Lung (tissue), 12 donors: ENCODE data around the gene ZNF555. TPM values are rescaled to one million over a fixed set of nuclear protein-coding genes. Genes with fewer than 3 reads are reported as not detected.
"Not testable (repeated sequence)": the region's sequence is repeated elsewhere in the genome, so short reads cannot be mapped to it uniquely, and the experiment has no call there.

Source experiments
- ATAC-seq: fragments of 200-7000 bp; cut with Tn5 transposase; one replicate; pipeline ENCODE4 v1.9.1; 2020; ENCODE audit warnings: moderate number of reproducible peaks; ENCODE audit not compliant: insufficient read depth, low FRiP score
- DNase-seq, 3 donors: peaks; one replicate each; pipeline ENCODE4 v3.0.0-alpha.2; 2013 to 2017
- H3K27ac ChIP-seq, 2 donors: one replicate each; pipeline ENCODE4 v1.5.1; 2013; ENCODE audit warnings: mild to moderate bottlenecking in 2 of 2, moderate library complexity in 2 of 2, control low read depth in 1 of 2, inconsistent platforms in 1 of 2, low read depth in 1 of 2, low read length in 1 of 2
- H3K27me3 ChIP-seq, 3 donors: one replicate each; pipeline ENCODE4 v1.5.1; 2013; ENCODE audit warnings: low read length in 2 of 3; ENCODE audit not compliant: control insufficient read depth in 3 of 3, insufficient read depth in 3 of 3
- H3K36me3 ChIP-seq, 4 donors: one replicate each; pipeline ENCODE4 v1.5.1; 2013; ENCODE audit warnings: low read length in 4 of 4, mild to moderate bottlenecking in 1 of 4, moderate library complexity in 1 of 4; ENCODE audit not compliant: control insufficient read depth in 4 of 4, insufficient read depth in 4 of 4
- H3K4me1 ChIP-seq, 5 donors: one replicate each; pipeline ENCODE4 v1.5.1; 2013; ENCODE audit warnings: low read length in 5 of 5, mild to moderate bottlenecking in 2 of 5, moderate library complexity in 1 of 5; ENCODE audit not compliant: control insufficient read depth in 5 of 5, insufficient read depth in 5 of 5
- H3K4me3 ChIP-seq: one replicate; pipeline ENCODE4 v1.5.1; 2013; ENCODE audit warnings: mild to moderate bottlenecking, control low read depth, moderate library complexity
- H3K9ac ChIP-seq, 2 donors: one replicate each; pipeline ENCODE4 v1.5.1; 2013; ENCODE audit warnings: low read length in 2 of 2, control low read depth in 1 of 2; ENCODE audit not compliant: insufficient read depth in 1 of 2
- H3K9me3 ChIP-seq, 4 donors: one replicate each; pipeline ENCODE4 v1.5.1; 2013; ENCODE audit warnings: low read length in 3 of 4, mild to moderate bottlenecking in 1 of 4, moderate library complexity in 1 of 4; ENCODE audit not compliant: control insufficient read depth in 4 of 4, insufficient read depth in 3 of 4
- CTCF ChIP-seq: IDR thresholded peaks from 2 replicates; pipeline ENCODE4 v1.5.1; 2012; ENCODE audit warnings: mild to moderate bottlenecking; ENCODE audit errors: control extremely low read depth, extremely low read depth
- WGBS, 2 donors: extraction: QIAGEN DNeasy Blood & Tissue Kit; methylation state at CpG; one replicate each; pipeline ENCODE4 v1.1.7; 2013; 5-methylcytosine and 5-hydroxymethylcytosine counted together
- polyA plus RNA-seq, 2 donors: library from polyadenylated mRNA; stranded (reverse); fragments of 200-250 nt; gene quantifications; one replicate each; pipeline ENCODE4 v1.2.1, GENCODE V29; 2013
- total RNA-seq, 2 donors: library from RNA; depleted of rRNA in 1 of 2; stranded (reverse); fragments of >200 nt in 1 of 2; gene quantifications; one replicate each; pipeline ENCODE4 v1.2.1, GENCODE V29; 2014 to 2021
- donor health status: control.
- donor health status: control.
- donor health status: Bipolar disorder and iron deficiency.
- donor health status: healthy.
- donor health status: DM: yes; HTN: yes; CAD: no.

ZNF555 gene
- total and polyA plus RNA-seq, 4 donors: 1.6 to 9.6 (median 3.6) TPM

DNA sequence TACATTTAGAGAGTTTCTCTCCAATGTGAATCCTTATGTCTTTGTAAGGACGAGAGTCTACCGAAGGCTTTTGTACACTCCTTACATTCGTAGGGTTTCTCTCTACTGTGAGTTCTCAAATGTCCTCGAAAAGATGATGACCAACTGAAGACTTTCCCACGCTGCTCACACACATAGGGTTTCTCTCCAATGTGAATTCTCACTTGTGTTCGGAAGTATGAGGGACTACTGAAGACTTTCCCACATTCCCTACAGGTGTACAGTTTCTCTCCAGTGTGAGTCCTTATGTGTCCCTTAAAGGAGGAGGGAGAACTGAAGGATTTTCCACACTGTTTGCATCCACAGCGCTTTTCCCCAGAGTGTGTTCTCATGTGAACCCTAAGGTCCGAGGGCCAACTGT is 55.4 kb downstream of the ZNF555 start:
- WGBS, 2 donors: 80 to 83% methylated on average over 8 of the region's 8 CpGs
- no peak for ATAC-seq
- H3K4me1 ChIP-seq: peaks cover 0 to 1% (median 0%) of the 10 kb centered on the region in 5 donors
- H3K9ac ChIP-seq: no peak overlapping the region
- DNase-seq: no peak
- no peak overlapping the region for H3K4me3 ChIP-seq
- H3K36me3 ChIP-seq: no peaks in the 10 kb centered on the region
- no peak for TF ChIP-seq CTCF
- no peaks in the 10 kb centered on the region for H3K27me3 ChIP-seq
- no peak overlapping the region for H3K27ac ChIP-seq
- H3K9me3 ChIP-seq: peaks cover 0 to 3% (median 2%) of the 10 kb centered on the region in 4 donors

GRCh38 chr19:2900296-2901252 is 59.3 kb downstream of the ZNF555 start, which contains the start of gene ZNF57:
Gene ZNF57, plus strand, starts transcription at chr19:2900928. Its CDS starts 118 bp downstream, at chr19:2901046.
- ATAC-seq: peak; percentile 98
- Histone ChIP-seq H3K4me1 (peaks cover 0 to 5% (median 0%) of the 10 kb centered on the region in 5 donors), H3K4me3 (peak within 1 kb of the TSS; percentile 87), H3K27ac (peak within 1 kb of the TSS; percentile 94), H3K9me3 (peaks cover 0 to 3% (median 2%) of the 10 kb centered on the region in 4 donors), H3K9ac (peak within 1 kb of the TSS in 1 of 2 donors; percentile 58), H3K36me3 (no peaks in the 10 kb centered on the region), H3K27me3 (no peaks in the 10 kb centered on the region)
- 1% methylated on average over 86 to 99 of the region's 100 CpGs for WGBS, 2 donors
- peak; percentile 99 to 100 (median 99) for DNase-seq
- no peak for TF ChIP-seq CTCF

DNA sequence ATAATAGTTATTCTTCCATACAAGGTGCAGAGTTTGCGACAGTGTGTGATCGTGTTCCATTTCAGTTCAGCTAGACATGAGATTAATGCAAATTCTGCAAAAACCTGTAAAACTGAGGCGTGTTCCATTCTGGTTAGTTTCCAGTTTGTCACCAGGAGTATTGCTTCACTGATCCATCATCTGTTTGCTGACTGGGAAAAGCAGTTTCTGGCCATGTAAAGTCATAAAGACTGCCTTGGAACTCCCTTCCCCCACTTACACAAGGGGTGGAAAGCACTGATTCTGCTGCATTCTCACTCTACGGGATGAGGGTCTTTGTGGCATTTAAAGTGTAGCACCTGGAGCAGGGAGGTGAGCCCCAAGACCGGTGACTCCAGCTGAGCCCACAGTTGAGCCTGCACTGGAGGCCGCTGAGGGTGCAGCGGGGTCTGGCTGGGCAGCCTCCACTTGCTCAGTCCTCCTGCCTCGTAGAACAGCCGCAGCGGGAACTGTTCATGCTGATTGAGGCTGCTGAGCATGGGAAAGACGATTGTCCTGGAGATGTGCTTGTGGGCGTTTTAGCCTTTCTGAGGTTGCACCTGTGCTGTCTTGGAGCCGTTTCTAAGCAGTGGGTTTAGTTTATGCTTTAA is 61.4 kb downstream of the ZNF555 start:
- Histone ChIP-seq H3K36me3 (peaks cover 0 to 2% (median 0%) of the 10 kb centered on the region in 4 donors), H3K27me3 (no peaks in the 10 kb centered on the region), H3K9me3 (no peaks in the 10 kb centered on the region), H3K4me1 (peaks cover 0 to 6% (median 0%) of the 10 kb centered on the region in 5 donors), H3K9ac (no peak overlapping the region), H3K27ac (peak overlapping the region in 1 of 2 donors; percentile 1), H3K4me3 (no peak overlapping the region)
- ATAC-seq (no peak), DNase-seq (no peak)
- no peak for TF ChIP-seq CTCF
- 84 to 92% methylated on average over 13 of the region's 13 CpGs for WGBS, 2 donors

- H3K4me1 ChIP-seq, H3K27ac ChIP-seq: not testable (repeated sequence)
- 93 to 95% methylated on average over 13 of the region's 13 CpGs for WGBS, 2 donors
These were observed 62.1 kb downstream of the ZNF555 start for GRCh38 chr19:2903326-2903725.

More at GRCh38 chr19:2903326-2903725, 62.1 kb downstream of the ZNF555 start:
- not testable (repeated sequence) for H3K9me3 ChIP-seq, H3K27me3 ChIP-seq, H3K4me3 ChIP-seq, H3K9ac ChIP-seq, H3K36me3 ChIP-seq, DNase-seq, ATAC-seq
